DOHH2 (cell line): ENCODE results near the gene TFF2.

Experiments
- CTCF ChIP-seq: fragments of 200-600 bp; sonication (generic); IDR thresholded peaks from one replicate; pipeline ENCODE4 v1.5.1; 2014; ENCODE audit warnings: antibody characterized with exemption, mild to moderate bottlenecking, low read depth, low read length; ENCODE audit not compliant: poor library complexity, severe bottlenecking
- EZH2phosphoT487 ChIP-seq: fragments of 200-600 bp; sonication (generic); IDR thresholded peaks from 2 replicates; pipeline ENCODE4 v1.6.1; 2017; ENCODE audit warnings: borderline replicate concordance, mild to moderate bottlenecking, antibody characterized with exemption, low read length, moderate library complexity, mixed read lengths

- TF ChIP-seq CTCF (no peak), EZH2phosphoT487 (no peak)
Observed at GRCh38 chr21:42338729-42339715, 11.8 kb downstream of the TFF2 start.
